ENCODE measurements around the gene SCN9A.

SCN9A gene

DNA sequence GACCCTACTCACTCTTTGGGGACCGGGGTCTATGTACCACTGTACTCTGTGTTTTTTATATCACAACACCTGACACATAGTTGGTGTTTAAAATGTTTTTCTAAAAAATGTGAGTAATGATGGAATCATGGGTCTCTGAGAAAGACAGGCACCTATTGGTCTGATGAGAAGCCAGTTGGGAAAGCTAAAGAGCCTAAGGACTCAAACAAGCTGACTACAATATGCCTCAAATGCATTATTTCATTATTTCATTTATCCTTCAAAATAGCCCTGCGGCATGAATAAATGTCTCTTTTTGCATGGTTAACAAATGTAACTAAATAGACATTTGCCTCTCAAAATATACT is 145.0 kb downstream of the SCN9A start:
- Histone ChIP-seq H3K4me3 (ENCODE audit: low read length in 2 of 2) (no peak overlapping the region), H3K23ac (ENCODE audit: low read depth, low read length, poor library complexity) (no peak overlapping the region), H2BK5ac (ENCODE audit: low read length) (no peak overlapping the region), H4K91ac (ENCODE audit: low read depth, low read length, poor library complexity) (no peak overlapping the region), H2BK15ac (ENCODE audit: low read length) (no peak overlapping the region), H3K36me3 (replicated peaks in 1 of 2; ENCODE audit: control insufficient read depth in 2 of 2, insufficient read depth in 2 of 2, low read length in 2 of 2) (no peaks in the 10 kb centered on the region), H3K27ac (replicated peaks; ENCODE audit: low read length) (no peak overlapping the region), H3K4me1 (ENCODE audit: control insufficient read depth in 2 of 2, insufficient read depth in 1 of 2, low read depth in 1 of 2, low read length in 2 of 2) (peaks cover 0 to 2% of the 10 kb centered on the region in 2 donors), H3K9me3 (replicated peaks in 1 of 2; ENCODE audit: control insufficient read depth in 2 of 2, insufficient read depth in 1 of 2, low read depth in 1 of 2, low read length in 2 of 2) (no peaks in the 10 kb centered on the region), H2AFZ (ENCODE audit: low read length) (no peak overlapping the region), H3K27me3 (ENCODE audit: control insufficient read depth in 3 of 3, insufficient read depth in 3 of 3, low read depth in 1 of 3, low read length in 3 of 3) (no peaks in the 10 kb centered on the region), H3K79me1 (ENCODE audit: low read depth, low read length) (no peaks in the 10 kb centered on the region), H3K9ac (ENCODE audit: low read depth, low read length, poor library complexity) (no peak overlapping the region), H3K4me2 (ENCODE audit: insufficient read depth, low read length, poor library complexity, severe bottlenecking) (no peak overlapping the region), H3K4ac (ENCODE audit: low read length) (no peak overlapping the region), H3K18ac (ENCODE audit: low read length) (no peak overlapping the region), H2AK5ac (ENCODE audit: low read depth, low read length) (no peak overlapping the region), H2BK12ac (ENCODE audit: low read length) (no peak overlapping the region), H4K8ac (ENCODE audit: low read depth, low read length) (no peak overlapping the region), H2BK120ac (ENCODE audit: low read depth, low read length) (no peak overlapping the region), H3K14ac (ENCODE audit: low read length) (no peak overlapping the region)
- no peak for DNase-seq (ENCODE audit: low spot score)
- WGBS, 2 donors (ENCODE audit: extremely low coverage in 2 of 2, insufficient read length in 2 of 2, insufficient replicate concordance in 1 of 2): no CpG with 5 or more reads among the region's 2 CpGs

GRCh38 chr2:166230024-166230723 is 145.6 kb downstream of the SCN9A start:
- Histone ChIP-seq H3K14ac (ENCODE audit: low read length) (no peak overlapping the region), H4K91ac (ENCODE audit: low read depth, low read length, poor library complexity) (no peak overlapping the region), H3K36me3 (replicated peaks in 1 of 2; ENCODE audit: control insufficient read depth in 2 of 2, insufficient read depth in 2 of 2, low read length in 2 of 2) (no peaks in the 10 kb centered on the region), H2AFZ (ENCODE audit: low read length) (no peak overlapping the region), H3K4me2 (ENCODE audit: insufficient read depth, low read length, poor library complexity, severe bottlenecking) (no peak overlapping the region), H2BK15ac (ENCODE audit: low read length) (no peak overlapping the region), H4K8ac (ENCODE audit: low read depth, low read length) (no peak overlapping the region), H2BK120ac (ENCODE audit: low read depth, low read length) (no peak overlapping the region), H2AK5ac (ENCODE audit: low read depth, low read length) (no peak overlapping the region), H3K4ac (ENCODE audit: low read length) (no peak overlapping the region), H2BK5ac (ENCODE audit: low read length) (no peak overlapping the region), H3K9ac (ENCODE audit: low read depth, low read length, poor library complexity) (no peak overlapping the region), H3K18ac (ENCODE audit: low read length) (no peak overlapping the region), H3K9me3 (replicated peaks in 1 of 2; ENCODE audit: control insufficient read depth in 2 of 2, insufficient read depth in 1 of 2, low read depth in 1 of 2, low read length in 2 of 2) (no peaks in the 10 kb centered on the region), H2BK12ac (ENCODE audit: low read length) (no peak overlapping the region), H3K4me3 (ENCODE audit: low read length in 2 of 2) (no peak overlapping the region), H3K79me1 (ENCODE audit: low read depth, low read length) (no peaks in the 10 kb centered on the region), H3K27ac (replicated peaks; ENCODE audit: low read length) (no peak overlapping the region), H3K23ac (ENCODE audit: low read depth, low read length, poor library complexity) (no peak overlapping the region), H3K27me3 (ENCODE audit: control insufficient read depth in 3 of 3, insufficient read depth in 3 of 3, low read depth in 1 of 3, low read length in 3 of 3) (no peaks in the 10 kb centered on the region), H3K4me1 (ENCODE audit: control insufficient read depth in 2 of 2, insufficient read depth in 1 of 2, low read depth in 1 of 2, low read length in 2 of 2) (peaks cover 0 to 2% of the 10 kb centered on the region in 2 donors)
- DNase-seq (ENCODE audit: low spot score): no peak
- no CpG with 5 or more reads among the region's 4 CpGs for WGBS, 2 donors (ENCODE audit: extremely low coverage in 2 of 2, insufficient read length in 2 of 2, insufficient replicate concordance in 1 of 2)

DNA sequence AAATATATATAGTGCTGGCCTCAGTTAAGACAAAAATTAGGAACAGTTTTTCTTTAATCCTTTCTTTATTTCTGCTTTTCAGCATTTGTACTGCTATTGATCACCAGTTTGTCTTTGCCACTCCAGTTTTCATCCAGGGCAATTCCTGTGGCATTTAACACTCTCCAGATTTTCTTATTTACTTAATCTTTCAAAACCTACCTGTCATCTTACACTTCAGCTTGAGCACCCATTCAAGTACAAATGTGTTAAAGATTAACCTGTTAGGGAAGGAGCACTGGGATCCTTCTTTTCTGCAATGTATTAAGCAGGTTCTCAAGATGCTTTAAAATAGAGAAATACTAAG is 146.1 kb downstream of the SCN9A start:
- H4K91ac ChIP-seq (ENCODE audit: low read depth, low read length, poor library complexity): no peak overlapping the region
- no peak overlapping the region for H3K18ac ChIP-seq (ENCODE audit: low read length)
- H3K23ac ChIP-seq (ENCODE audit: low read depth, low read length, poor library complexity): no peak overlapping the region
- H3K27ac ChIP-seq (replicated peaks; ENCODE audit: low read length): no peak overlapping the region
- H3K4ac ChIP-seq (ENCODE audit: low read length): no peak overlapping the region
- no peak overlapping the region for H2BK5ac ChIP-seq (ENCODE audit: low read length)
- peaks cover 0 to 2% of the 10 kb centered on the region in 2 donors for H3K4me1 ChIP-seq (ENCODE audit: control insufficient read depth in 2 of 2, insufficient read depth in 1 of 2, low read depth in 1 of 2, low read length in 2 of 2)
- no peak overlapping the region for H2BK15ac ChIP-seq (ENCODE audit: low read length)
- no peaks in the 10 kb centered on the region for H3K27me3 ChIP-seq (ENCODE audit: control insufficient read depth in 3 of 3, insufficient read depth in 3 of 3, low read depth in 1 of 3, low read length in 3 of 3)
- H3K4me2 ChIP-seq (ENCODE audit: insufficient read depth, low read length, poor library complexity, severe bottlenecking): no peak overlapping the region
- H2AFZ ChIP-seq (ENCODE audit: low read length): no peak overlapping the region
- no peaks in the 10 kb centered on the region for H3K79me1 ChIP-seq (ENCODE audit: low read depth, low read length)
- no peak overlapping the region for H2BK12ac ChIP-seq (ENCODE audit: low read length)
- no peaks in the 10 kb centered on the region for H3K9me3 ChIP-seq (replicated peaks in 1 of 2; ENCODE audit: control insufficient read depth in 2 of 2, insufficient read depth in 1 of 2, low read depth in 1 of 2, low read length in 2 of 2)
- no peak overlapping the region for H3K4me3 ChIP-seq (ENCODE audit: low read length in 2 of 2)
- no peak overlapping the region for H3K14ac ChIP-seq (ENCODE audit: low read length)
- H2BK120ac ChIP-seq (ENCODE audit: low read depth, low read length): no peak overlapping the region
- no peak overlapping the region for H2AK5ac ChIP-seq (ENCODE audit: low read depth, low read length)
- no peak overlapping the region for H3K9ac ChIP-seq (ENCODE audit: low read depth, low read length, poor library complexity)
- DNase-seq (ENCODE audit: low spot score): no peak
- no peaks in the 10 kb centered on the region for H3K36me3 ChIP-seq (replicated peaks in 1 of 2; ENCODE audit: control insufficient read depth in 2 of 2, insufficient read depth in 2 of 2, low read length in 2 of 2)
- H4K8ac ChIP-seq (ENCODE audit: low read depth, low read length): no peak overlapping the region

GRCh38 chr2:166224197-166224596 is 151.5 kb downstream of the SCN9A start:
- no peak overlapping the region for H2BK5ac ChIP-seq (ENCODE audit: low read length)
- no peak overlapping the region for H3K4me2 ChIP-seq (ENCODE audit: insufficient read depth, low read length, poor library complexity, severe bottlenecking)
- H3K4me3 ChIP-seq (ENCODE audit: low read length in 2 of 2): no peak overlapping the region
- no peak for DNase-seq (ENCODE audit: low spot score)
- H2BK12ac ChIP-seq (ENCODE audit: low read length): no peak overlapping the region
- no peak overlapping the region for H4K8ac ChIP-seq (ENCODE audit: low read depth, low read length)
- no peak overlapping the region for H3K18ac ChIP-seq (ENCODE audit: low read length)
- no peak overlapping the region for H2BK15ac ChIP-seq (ENCODE audit: low read length)
- no peak overlapping the region for H3K14ac ChIP-seq (ENCODE audit: low read length)
- no peaks in the 10 kb centered on the region for H3K4me1 ChIP-seq (ENCODE audit: control insufficient read depth in 2 of 2, insufficient read depth in 1 of 2, low read depth in 1 of 2, low read length in 2 of 2)
- no peak overlapping the region for H3K9ac ChIP-seq (ENCODE audit: low read depth, low read length, poor library complexity)
- H3K27ac ChIP-seq (replicated peaks; ENCODE audit: low read length): no peak overlapping the region
- no peak overlapping the region for H2AFZ ChIP-seq (ENCODE audit: low read length)
- H4K91ac ChIP-seq (ENCODE audit: low read depth, low read length, poor library complexity): no peak overlapping the region
- no peaks in the 10 kb centered on the region for H3K79me1 ChIP-seq (ENCODE audit: low read depth, low read length)
- H3K36me3 ChIP-seq (replicated peaks in 1 of 2; ENCODE audit: control insufficient read depth in 2 of 2, insufficient read depth in 2 of 2, low read length in 2 of 2): no peaks in the 10 kb centered on the region
- no peaks in the 10 kb centered on the region for H3K27me3 ChIP-seq (ENCODE audit: control insufficient read depth in 3 of 3, insufficient read depth in 3 of 3, low read depth in 1 of 3, low read length in 3 of 3)
- no peak overlapping the region for H3K4ac ChIP-seq (ENCODE audit: low read length)
- H3K9me3 ChIP-seq (replicated peaks in 1 of 2; ENCODE audit: control insufficient read depth in 2 of 2, insufficient read depth in 1 of 2, low read depth in 1 of 2, low read length in 2 of 2): no peaks in the 10 kb centered on the region
- no peak overlapping the region for H2AK5ac ChIP-seq (ENCODE audit: low read depth, low read length)
- no peak overlapping the region for H2BK120ac ChIP-seq (ENCODE audit: low read depth, low read length)
- H3K23ac ChIP-seq (ENCODE audit: low read depth, low read length, poor library complexity): no peak overlapping the region

Measured in neuronal stem cell (in vitro differentiated cells).